ENCODE results near the gene SURF6.
A peak's percentile ranks its signal among the peaks of the same experiment; 100 is the strongest.

- peak; percentile 82 to 88 for TF ChIP-seq POLR2A (IDR thresholded peaks at IDR 0.05)
- TF ChIP-seq CTCF (IDR thresholded peaks at IDR 0.05) = peak in 3 of 4 experiments; percentile 7 to 60 (median 53)
- peak; percentile 54 for TF ChIP-seq POLR2AphosphoS5 (IDR thresholded peaks at IDR 0.05)
- no peak for TF ChIP-seq EP300 (IDR thresholded peaks at IDR 0.05)
Measured at GRCh38 chr9:133375724-133376654, 40.0 kb upstream of the SURF6 start, which contains the start of the genes STKLD1 and SURF4.
